Activated T-helper 1 cell treated with anti-CD3 and anti-CD28 coated beads, Interleukin-2, amount 50 U/mL, for 16 hours (primary cell): Measurements from ENCODE around the gene GALNT14.

Source experiments
- DNase-seq, 2 donors: peaks; one replicate each; pipeline ENCODE4 v3.0.0-alpha.2; 2020; ENCODE audit warnings: low read depth in 1 of 2, low spot score in 1 of 2

GALNT14 gene

DNA sequence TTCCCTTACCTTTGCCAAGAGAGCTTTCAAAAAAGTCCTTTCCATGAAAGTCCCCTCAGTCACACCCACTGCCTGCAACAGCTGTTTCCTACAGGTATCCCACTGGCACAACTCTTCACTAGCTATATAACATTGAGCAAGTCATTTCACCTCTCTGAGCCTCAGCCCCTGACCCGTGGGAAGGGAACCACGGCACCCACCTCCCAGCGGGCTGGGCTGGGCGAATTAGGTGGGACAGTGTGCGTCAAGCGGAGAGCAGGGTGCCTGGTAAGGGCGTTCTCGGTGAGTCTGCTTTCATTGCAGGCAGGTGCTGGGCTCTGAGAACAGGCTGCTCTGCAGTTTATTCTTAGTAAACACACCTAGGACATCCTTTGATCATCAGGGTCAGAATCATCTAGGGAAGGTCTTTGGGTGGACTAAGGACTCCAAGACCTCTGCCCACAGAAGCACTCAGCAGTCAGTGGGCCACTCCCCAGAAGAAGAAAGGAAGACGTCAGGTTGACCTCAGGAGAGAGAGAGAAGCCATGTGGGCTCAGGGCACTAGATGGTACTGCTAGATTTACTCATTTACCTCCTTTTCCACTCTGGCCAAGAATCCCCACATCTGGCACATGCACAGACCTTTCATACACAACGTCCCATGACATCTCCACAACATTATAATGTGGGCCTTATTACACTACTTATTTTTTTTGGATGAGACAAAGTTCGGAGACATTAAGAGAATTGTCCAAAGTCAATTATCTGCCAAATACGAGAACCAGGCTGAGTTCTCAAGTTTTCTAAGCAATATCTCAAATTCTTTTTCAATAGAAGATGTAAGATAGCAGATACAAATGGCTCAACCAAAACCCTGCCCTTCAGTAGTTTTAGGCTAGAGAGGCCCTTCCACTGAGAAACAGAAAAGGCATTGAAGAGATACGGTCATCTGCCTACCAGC lies 79.9 kb downstream of the GALNT14 start:
- no peak for DNase-seq

DNA sequence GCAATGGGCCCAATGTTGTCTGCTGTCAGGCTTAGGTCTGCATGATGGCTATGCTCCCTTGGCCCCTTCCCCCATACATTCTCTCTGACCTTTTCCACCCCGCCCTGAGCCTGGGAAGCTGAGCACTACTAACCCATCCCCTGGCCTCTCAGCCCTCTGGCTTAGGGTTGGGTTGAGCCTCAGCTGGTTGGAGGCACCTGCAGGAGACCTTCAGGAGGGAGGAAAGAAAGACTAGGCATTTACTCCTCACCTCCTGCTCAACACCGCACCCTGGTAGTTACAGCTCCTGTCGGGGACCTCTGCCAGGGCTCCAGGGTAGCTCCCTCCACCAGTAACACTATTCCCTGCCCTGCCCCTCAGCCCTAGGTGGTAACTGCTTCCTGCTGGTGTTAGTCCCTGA lies 80.5 kb downstream of the GALNT14 start:
- DNase-seq: no peak

DNA sequence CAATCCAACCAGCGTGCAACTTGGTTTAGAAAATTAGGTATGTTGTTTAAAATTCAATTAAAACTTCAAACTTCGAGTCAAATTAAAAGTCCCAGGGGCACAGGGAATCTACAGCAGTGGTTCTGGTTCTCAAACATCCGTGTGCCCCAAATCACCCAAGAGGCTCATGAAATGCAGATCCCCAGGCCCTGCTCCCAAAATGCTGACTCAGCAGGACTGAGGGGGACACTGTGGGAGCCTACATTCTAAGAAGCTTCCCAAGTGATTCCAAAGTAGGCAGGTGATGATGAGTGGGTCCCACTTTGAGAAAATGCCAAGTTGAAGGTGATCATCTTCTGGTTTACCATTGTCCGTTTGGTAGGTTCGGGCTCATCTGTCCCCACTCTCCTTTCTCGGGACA lies 82.3 kb downstream of the GALNT14 start:
- no peak for DNase-seq

DNA sequence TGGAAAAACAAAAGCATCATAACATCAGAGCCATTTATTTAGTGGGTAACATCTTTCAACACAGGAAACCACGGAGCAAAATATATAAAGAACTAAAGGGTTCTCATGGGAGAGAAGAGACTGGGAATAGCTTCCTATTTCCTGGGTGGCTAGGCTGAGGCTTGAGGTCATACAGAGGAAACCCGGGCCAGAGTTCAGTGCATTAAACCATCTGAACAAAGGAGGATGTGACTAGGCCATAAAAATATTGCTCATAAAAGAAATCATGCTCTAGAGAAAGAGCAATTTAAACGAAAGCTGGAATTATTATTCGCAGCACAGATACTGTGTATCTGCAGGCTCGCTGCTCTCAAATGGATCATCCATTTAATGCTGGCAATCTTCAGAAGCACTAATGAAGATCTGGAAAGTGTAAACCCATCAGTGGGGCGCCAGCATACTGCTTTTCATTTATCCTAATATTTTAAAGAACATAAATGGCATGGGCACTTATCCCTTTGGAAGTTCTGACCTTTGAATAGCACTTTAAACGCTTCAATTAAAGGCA lies 83.3 kb downstream of the GALNT14 start:
- no peak for DNase-seq

DNA sequence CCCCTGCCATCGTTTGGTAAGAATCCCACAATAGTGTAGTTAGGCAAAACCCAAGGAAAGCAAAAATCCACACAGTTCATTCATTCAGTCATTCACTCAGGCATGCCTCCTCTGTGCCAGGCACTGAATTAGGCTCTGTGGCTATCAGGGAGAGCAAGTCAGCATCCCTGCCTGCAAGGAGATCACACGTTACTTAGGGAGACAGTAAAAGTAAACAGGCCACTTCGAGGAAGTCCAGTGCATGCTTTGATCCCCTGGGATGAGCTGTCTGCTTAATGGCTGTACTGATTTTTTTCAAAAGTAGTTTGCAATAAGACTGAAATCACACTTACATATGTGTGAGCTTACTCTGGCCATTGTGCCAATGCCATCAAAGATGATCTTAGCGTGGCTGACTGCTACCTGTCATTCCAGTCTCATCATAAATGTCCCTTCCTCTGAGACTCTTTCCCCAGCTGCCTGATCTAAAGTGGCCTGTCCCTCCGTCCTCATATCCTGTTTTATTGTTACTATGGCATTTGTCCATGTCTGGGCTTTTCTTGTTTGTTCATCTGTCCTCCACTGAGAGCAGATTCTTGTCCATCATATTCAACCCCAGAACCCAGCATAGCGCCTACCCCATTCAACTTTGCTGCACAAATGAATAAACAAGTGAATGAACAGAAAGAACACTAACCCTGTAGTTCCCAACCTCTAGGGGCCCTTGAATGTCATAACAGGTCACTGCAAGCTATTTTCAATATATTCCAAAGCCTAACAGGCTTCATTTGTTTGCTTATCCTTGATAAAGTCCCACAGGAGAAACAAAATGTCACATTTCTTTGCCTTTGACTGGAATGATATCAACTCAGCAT lies 84.1 kb downstream of the GALNT14 start:
- no peak for DNase-seq

DNA sequence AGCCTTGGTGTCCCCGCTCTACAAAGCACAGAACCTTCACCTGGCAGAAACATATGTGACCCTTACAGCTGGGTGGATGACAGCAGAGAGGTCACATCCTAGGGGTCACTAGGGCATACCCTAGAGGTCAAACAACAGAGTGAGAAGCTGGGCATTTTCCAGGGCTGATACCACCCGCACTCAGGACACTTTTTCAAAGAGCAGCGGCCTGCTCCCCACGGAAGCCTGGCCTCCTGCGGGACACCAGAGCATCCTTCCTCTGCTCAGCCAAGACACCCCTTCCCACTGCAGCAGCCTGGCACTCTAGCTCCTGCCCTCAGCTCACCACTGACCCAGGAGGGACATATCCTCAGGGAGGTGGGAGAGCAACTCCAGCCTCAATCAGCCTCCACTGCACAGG lies 86.0 kb downstream of the GALNT14 start:
- no peak for DNase-seq

DNA sequence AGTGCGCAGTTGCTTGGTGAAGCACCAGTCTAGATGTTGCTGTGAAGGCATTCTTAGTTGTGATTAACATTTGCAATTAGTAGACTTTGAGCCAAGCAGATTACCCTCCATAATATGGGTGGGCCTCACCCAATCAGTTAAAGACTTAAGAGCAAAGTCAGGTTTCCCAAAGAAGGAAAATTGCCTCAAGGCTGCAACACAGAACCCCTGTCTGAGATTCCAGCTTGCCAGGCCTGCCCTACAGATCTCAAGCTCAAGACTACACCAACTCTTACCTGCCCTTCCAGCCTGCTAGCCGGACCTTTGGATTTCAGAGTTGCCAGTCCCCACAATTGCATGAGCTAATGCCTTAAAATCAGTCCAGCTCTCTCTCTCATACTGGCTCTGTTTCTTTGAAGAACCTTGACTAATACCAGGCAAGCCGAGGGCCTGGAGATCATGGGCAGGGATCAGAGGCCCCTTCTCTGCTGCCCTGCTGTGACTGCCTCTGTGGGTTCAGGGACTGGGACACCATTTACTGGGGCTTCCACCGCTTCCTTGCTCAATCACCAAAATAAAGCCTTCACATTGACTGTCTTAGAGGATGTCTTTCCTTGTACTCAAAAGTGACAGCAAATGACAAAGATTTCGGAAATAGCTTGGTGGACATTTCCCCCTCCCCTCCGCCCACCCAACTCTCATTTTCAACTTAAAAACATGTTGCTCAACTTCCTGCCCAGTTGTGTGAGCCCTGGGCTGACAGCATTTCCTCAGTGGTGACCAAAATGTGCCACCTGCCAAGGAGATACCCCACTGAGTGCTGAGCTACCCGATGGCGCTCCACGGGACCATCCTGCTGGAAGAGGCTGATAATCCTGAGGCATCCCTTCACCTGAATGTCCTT lies 86.7 kb downstream of the GALNT14 start:
- DNase-seq: no peak

DNA sequence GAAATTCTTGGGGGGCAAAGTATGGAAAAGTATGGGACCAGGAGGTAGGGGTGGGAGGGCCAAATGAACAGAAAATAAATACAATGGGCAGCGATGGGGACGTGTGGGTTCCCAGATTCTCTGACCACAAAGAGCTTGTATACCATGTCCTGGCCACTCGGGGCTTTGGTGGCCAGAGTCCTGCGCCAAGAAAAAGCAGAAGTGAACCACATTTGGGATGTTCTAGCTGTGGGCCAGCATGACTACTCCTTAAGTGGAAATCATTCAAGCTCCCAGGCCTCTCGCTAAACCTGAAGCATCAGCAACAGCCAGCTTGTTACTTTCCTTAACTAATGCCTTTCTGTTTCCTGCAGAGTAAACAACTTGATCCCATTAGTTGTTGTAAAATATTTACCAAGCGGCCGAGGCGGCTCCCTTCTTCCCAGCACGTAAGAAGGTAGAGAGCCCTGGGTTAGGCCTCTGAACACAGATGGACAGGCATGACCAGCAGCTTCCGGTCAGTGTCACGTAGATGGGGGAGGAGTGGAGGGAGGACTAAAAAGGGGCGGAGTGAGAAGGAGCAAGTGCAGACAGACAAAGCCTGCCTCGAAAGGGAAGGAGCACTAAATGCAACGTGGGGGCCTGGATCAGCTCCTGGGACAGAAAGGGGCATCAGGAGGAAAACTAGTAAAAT lies 88.2 kb downstream of the GALNT14 start:
- DNase-seq: no peak

DNA sequence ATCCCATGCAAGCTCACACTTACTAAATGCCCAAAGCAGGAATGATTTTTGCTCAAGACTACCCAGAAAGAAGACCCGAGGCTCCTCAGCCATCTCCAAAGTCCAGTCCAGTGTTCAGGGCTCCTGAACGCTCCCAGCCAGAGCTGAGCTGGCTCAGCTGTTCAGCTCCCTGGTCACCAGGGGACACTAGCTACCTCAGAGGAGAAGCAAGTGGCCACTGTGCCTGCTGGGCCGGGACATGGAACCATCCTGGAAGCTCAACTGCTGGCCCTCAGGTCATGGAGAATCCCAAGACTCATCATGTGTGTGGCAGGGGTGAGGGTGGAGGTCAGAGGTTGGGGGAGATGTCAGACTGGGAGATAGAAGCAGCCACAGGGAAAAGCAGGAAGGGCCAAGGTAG lies 89.0 kb downstream of the GALNT14 start:
- DNase-seq: no peak

DNA sequence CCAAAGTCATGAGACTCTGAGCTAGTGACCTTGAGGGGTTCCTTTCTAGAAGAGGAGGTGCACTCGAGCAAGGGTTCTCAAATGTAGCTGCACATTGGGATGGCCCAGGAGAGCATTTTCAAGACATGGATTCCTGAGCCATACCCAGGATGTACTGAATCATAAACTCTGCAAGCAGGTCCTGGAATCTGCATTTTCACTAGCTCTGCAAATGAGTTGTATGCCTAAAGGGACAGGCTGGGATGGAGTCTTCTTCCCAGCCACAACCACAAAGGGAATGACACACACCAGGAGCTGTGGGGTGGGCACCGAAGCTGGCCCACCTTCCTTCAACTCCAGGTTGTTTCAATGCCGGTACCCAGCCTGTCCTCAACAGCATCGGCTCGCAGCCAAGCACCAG lies 90.6 kb downstream of the GALNT14 start:
- no peak for DNase-seq

DNA sequence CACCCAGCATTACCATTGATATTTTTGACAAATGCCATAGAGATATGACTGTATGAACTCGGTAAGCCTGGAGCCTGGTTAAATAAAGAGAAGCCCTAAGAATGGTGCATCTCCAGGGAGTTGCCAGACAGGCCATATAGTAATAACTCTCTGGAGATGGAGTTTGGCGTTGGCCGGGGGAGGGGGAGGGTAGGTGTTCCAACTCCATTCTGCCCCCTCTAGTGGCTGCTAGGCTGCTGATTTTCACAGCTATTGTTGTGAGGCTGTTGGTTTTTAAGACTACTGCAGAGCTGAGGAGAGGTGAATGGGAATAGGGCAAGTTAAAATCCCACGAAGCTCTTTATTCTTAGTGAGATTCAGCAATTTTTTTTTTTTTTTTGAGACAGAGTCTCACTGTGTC lies 99.9 kb downstream of the GALNT14 start:
- no peak for DNase-seq

DNA sequence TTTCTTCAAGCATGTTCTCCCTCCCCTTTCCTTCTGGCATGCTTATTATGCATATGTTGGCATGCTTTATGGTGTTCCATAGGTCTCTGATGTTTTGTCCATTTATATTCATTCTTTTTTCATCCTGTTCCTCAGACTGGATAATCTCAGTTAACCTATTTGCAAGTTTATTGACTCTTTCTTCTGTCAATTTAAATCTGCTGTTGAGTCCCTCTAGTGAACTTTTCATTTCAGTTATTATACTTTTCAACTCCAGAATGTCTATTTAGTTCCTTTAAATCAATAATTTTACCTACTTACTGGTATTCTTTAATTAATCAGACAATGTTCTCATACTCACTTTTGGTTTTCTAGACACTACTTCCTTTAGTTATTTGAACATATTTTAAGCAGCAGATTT lies 101.2 kb downstream of the GALNT14 start:
- no peak for DNase-seq

DNA sequence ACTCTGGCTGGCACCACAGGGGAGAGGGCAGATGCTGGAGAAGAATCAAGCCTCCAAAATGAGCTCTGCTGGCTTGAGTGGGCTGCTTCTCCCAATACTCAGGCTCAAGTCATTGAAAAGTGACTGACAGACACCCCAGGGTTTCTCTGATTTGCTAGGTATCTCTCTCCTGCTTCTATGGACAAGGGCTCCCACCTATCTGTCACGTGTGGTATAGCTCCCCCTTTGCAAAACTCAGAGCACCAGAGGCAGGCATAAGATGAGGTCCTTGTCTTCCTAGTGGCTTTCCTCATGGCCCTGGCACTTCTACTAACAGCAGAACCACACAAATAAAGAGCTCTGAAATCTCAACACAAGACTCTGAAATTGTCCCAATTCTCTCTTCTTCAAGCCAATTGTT lies 105.2 kb downstream of the GALNT14 start:
- DNase-seq: no peak

DNA sequence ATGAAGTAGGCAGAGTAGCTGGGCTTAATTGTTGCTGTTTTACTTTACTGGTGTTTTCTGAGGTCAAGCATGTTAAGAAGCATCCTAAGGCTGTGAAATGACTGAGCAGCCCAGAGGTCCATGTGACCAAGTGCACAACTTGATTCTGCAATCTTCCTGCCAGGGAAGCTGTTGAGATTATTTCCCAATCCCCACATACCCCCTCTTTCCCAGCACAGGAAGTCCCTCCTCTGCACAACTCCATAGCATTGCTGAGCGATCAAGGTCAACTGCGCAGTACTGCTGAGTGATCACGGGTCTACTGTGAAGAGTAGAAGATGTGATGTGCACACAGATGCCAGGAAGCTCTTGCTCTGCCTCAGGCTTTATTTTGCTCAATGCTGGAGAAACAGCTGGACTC lies 105.8 kb downstream of the GALNT14 start:
- no peak for DNase-seq

DNA sequence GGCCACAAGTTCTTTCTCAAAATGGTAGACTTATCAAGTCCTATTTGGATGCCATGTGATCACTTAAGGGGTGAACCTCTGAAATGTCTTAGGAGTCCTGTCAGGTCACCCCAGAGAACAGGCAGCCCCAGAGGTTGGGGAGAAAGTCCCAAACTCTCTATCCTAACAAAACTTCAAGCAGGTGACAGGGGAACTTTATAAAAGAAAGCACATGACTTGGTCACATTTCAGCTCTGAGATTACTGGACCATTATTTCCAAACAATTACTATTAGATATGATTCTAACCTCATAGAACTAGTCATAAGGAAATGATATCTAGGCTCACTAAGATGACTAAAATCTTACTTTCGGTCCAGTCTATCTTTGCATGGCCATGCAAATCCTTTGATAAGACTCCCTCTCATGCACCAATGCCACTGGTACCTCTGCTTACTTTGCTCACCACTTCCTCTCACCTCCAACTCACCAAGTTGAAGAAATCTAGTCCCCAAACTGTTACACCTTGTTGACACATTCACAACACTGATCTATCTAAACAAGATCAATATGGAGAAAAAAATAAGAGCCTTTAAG lies 107.0 kb downstream of the GALNT14 start:
- no peak for DNase-seq

DNA sequence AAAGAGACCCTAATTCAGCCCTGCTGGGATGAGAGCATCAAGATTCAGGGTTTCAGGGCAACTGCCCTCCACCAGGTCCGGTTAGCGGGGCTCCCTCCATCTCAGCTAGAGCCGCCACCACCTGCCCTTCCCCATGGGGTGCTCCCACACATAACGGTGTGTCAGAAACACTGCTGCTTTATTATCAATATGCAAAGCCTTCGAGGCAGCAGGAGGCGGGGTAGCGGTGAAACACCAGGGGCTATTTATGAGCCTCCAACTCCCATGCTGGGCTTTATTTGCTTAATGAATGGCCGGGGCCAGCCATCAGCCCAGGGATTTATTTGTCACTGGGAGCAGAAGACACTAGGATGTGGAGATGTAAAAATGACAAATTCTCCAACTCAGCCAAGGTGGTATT lies 109.8 kb downstream of the GALNT14 start:
- DNase-seq: no peak

DNA sequence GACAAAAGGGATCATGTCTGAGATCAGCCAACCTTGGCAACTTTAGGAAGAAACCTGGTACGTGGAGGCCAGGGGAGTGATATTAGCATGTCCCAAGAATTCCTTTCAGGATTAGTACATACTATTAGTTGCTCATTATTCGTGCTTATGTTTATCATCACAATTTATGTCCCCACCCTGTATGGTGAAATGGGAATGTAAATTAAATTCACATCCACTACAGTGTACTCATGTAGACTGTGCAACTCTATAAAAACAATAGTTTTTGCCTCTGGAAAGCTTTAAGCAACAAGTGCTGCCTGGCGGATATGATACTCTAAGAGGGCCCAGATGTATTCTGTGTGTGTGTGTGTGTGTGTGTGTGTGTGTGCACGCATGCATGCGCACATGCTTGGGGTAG lies 110.7 kb downstream of the GALNT14 start:
- DNase-seq: no peak

DNA sequence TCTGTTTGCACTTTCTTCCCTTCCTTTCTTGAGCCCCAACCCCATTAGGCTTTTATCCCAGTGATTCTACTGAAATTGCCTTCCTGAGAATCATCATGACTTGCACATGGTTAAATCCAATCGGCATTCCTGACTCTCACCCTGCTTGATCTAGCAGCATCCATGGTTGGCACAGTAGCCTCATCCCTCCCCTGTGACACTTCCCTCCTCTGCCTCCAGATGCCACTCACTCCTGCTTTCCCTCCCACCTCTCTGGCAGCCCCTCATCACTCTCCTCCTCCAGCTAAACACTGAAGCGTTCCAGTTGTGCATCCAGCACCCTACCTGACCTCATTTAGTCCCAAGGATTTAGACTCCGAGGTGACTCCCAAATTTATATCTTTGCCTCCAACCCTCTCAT lies 114.7 kb downstream of the GALNT14 start:
- DNase-seq: no peak

DNA sequence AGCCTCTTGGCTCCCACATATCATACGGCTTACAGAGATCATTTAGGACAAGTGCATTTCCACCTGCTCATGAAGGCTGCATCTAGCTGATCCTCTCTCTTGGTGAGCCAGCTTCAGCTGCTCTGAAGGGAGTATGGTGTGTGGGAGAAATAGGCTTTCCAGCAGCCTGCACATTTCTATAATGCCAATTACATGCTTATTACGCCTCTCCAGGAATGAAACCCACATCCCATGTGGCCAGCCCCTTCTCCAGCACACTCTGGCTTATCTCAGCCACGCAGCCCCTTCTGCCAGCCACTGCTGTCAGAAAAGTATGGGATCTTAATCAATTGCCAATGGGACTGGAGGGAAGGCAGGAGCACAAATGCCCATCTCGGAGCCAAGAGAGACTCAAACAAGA lies 117.5 kb downstream of the GALNT14 start:
- DNase-seq: no peak

DNA sequence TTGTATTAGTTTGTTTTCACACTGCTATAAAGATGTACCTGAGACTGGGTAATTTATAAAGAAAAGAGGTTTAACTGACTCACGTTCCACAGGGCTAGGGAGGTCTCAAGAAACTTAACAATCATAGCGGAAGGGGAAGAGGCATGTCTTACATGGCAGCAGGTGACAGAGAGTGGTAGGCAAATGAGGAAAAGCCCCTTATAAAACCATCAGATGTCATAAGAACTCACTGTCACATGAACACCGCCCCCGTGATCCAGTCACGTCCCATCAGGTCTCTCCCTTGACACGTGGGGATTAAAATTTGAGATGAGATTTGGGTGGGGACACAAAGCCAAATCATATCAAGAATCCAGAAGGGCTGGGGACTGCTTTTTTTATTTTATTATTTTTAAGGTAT lies 120.0 kb downstream of the GALNT14 start:
- DNase-seq: no peak
